ENCODE data around the gene NDRG3.
A peak's percentile ranks its signal among the peaks of the same experiment; 100 is the strongest.

The NDRG3 gene

DNA sequence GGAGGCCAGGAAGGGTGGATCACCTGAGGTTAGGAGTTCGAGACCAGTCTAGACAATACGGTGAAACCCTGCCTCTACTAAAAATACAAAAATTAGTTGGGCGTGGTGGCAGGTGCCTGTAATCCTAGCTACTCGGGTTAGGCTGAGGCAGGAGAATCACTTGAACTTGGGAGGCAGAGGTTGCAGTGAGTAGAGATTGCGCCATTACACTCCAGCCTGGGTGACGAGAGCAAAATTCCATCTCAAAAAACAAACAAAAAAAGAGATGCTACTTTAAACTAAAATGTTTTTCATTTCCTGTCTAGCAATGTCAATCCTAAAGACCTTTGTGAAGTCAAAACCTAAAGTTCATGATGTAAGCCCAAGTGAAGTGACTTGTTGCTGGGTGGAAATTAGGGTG, 14.8 kb upstream of the NDRG3 start:
- no peak overlapping the region for H3K9ac ChIP-seq (ENCODE audit: insufficient read length, low read depth)
- no peaks in the 10 kb centered on the region for H3K4me1 ChIP-seq (ENCODE audit: insufficient read depth, insufficient read length)
- TF ChIP-seq ZNF274 (IDR thresholded peaks at IDR 0.05; ENCODE audit: low read depth, low read length), result no peak
- TF ChIP-seq SUZ12 (IDR thresholded peaks at IDR 0.05; ENCODE audit: extremely low read depth, insufficient read depth, insufficient read length), result no peak
- TF ChIP-seq YY1 (IDR thresholded peaks at IDR 0.05; ENCODE audit: insufficient read depth, insufficient read length), result no peak
- no peak overlapping the region for H3K4me3 ChIP-seq (ENCODE audit: insufficient read length, low read depth)
- no peaks in the 10 kb centered on the region for H3K9me3 ChIP-seq (ENCODE audit: insufficient read depth, low read length)
- H3K36me3 ChIP-seq (ENCODE audit: insufficient read depth, insufficient read length, low read length), result peaks cover 60% of the 10 kb centered on the region
- no peak for DNase-seq (ENCODE audit: low read depth, low spot score)
- H3K27me3 ChIP-seq (ENCODE audit: insufficient read depth, insufficient read length), result no peaks in the 10 kb centered on the region

DNA sequence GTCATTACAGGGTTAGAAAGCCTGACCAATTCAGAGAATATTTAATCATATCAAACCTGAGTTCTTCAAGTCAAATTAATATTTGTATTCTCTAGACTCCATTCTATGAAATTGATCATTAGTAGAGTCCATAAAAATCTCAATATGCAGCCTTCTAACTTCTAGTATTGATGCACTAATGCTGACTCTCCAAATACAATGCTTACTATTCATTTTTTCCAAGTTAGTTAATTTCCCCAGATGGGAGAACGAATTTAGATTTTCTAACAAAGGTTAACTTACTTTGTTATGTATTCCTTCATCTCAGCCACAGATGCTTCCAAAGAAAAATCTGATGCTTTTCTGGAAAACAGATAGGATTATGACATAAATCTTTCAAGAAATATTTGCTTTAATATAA, 12.4 kb upstream of the NDRG3 start:
- H3K4me3 ChIP-seq (ENCODE audit: insufficient read length, low read depth), result no peak overlapping the region
- H3K4me1 ChIP-seq (ENCODE audit: insufficient read depth, insufficient read length), result no peaks in the 10 kb centered on the region
- no peak overlapping the region for H3K9ac ChIP-seq (ENCODE audit: insufficient read length, low read depth)
- TF ChIP-seq ZNF274 (IDR thresholded peaks at IDR 0.05; ENCODE audit: low read depth, low read length) (no peak), SUZ12 (IDR thresholded peaks at IDR 0.05; ENCODE audit: extremely low read depth, insufficient read depth, insufficient read length) (no peak), YY1 (IDR thresholded peaks at IDR 0.05; ENCODE audit: insufficient read depth, insufficient read length) (no peak)
- H3K27me3 ChIP-seq (ENCODE audit: insufficient read depth, insufficient read length), result no peaks in the 10 kb centered on the region
- no peaks in the 10 kb centered on the region for H3K9me3 ChIP-seq (ENCODE audit: insufficient read depth, low read length)
- DNase-seq (ENCODE audit: low read depth, low spot score), result no peak
- peaks cover 68% of the 10 kb centered on the region for H3K36me3 ChIP-seq (ENCODE audit: insufficient read depth, insufficient read length, low read length)

DNA sequence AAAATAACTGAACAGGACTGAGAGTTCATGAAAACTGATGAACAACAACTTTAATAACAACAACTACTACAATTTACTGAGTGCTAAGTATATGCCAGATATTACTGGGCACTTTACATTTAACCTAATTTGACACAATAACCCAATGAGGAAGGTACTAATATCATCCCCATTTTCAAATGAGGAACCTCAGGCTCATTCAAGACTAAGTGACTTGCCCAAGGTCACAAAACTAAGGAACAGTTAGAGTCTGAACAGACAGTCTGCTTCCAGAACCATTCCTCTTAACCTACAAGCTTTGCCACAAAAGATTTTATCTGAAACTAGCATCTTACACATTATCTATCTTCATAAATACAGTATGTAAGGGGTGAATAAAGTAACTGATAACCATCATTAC, 10.6 kb upstream of the NDRG3 start:
- H3K4me3 ChIP-seq (ENCODE audit: insufficient read length, low read depth), result no peak overlapping the region
- no peaks in the 10 kb centered on the region for H3K4me1 ChIP-seq (ENCODE audit: insufficient read depth, insufficient read length)
- H3K9me3 ChIP-seq (ENCODE audit: insufficient read depth, low read length), result no peaks in the 10 kb centered on the region
- H3K27me3 ChIP-seq (ENCODE audit: insufficient read depth, insufficient read length), result no peaks in the 10 kb centered on the region
- peaks cover 79% of the 10 kb centered on the region for H3K36me3 ChIP-seq (ENCODE audit: insufficient read depth, insufficient read length, low read length)
- no peak overlapping the region for H3K9ac ChIP-seq (ENCODE audit: insufficient read length, low read depth)
- DNase-seq (ENCODE audit: low read depth, low spot score), result no peak
- TF ChIP-seq SUZ12 (IDR thresholded peaks at IDR 0.05; ENCODE audit: extremely low read depth, insufficient read depth, insufficient read length), result no peak
- no peak for TF ChIP-seq ZNF274 (IDR thresholded peaks at IDR 0.05; ENCODE audit: low read depth, low read length)
- no peak for TF ChIP-seq YY1 (IDR thresholded peaks at IDR 0.05; ENCODE audit: insufficient read depth, insufficient read length)

DNA sequence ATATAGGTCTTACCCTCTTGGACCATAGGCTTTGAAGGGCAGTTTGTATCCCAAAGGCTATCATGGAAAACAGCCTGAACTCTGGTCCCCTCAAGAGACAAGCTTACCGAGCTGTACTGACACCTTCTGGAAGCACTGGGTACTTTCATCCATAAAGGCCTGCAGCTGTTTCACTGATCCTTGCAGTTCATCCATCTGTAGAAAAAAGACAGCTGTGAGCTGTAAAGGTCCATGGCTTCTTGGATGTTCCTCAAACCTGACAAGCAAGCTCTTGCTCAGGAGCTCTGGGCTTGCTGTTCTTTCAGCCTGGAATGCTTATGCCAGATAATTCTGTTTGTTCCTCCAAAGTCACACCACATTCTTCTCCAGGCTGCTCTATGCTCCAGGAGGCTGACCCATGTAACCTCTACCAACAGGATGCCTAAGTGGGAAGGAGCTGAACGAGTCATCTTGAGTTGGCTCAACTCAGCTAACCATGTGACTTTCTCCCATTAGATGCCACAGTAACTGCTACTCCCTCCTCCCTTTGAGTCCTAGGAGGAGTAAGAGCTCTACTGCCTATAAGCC, 8.8 kb upstream of the NDRG3 start:
- H3K4me1 ChIP-seq (ENCODE audit: insufficient read depth, insufficient read length), result no peaks in the 10 kb centered on the region
- no peak for TF ChIP-seq YY1 (IDR thresholded peaks at IDR 0.05; ENCODE audit: insufficient read depth, insufficient read length)
- no peak for TF ChIP-seq SUZ12 (IDR thresholded peaks at IDR 0.05; ENCODE audit: extremely low read depth, insufficient read depth, insufficient read length)
- no peak for TF ChIP-seq ZNF274 (IDR thresholded peaks at IDR 0.05; ENCODE audit: low read depth, low read length)
- peak; percentile 64 for DNase-seq (ENCODE audit: low read depth, low spot score)
- no peaks in the 10 kb centered on the region for H3K9me3 ChIP-seq (ENCODE audit: insufficient read depth, low read length)
- peaks cover 73% of the 10 kb centered on the region for H3K36me3 ChIP-seq (ENCODE audit: insufficient read depth, insufficient read length, low read length)
- no peak overlapping the region for H3K4me3 ChIP-seq (ENCODE audit: insufficient read length, low read depth)
- no peak overlapping the region for H3K9ac ChIP-seq (ENCODE audit: insufficient read length, low read depth)
- no peaks in the 10 kb centered on the region for H3K27me3 ChIP-seq (ENCODE audit: insufficient read depth, insufficient read length)

DNA sequence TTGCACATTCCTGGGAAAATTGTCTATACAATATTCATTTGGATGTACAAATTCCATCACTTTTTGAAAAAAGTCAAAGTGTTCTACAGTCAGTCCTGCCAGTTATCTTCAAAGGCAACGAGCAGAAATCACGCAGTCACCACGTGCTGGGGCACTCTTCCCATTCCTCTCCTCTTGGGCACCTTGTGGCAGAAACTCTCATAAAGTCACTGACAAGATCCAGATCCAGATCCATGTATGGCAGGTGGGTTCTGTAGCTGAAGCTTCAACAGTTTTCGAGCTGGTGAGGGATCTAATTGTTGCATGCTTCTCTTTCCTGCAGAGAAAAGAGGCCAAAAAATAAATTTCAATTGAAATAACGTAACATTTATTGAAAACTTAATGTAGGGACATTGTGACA, 6.7 kb upstream of the NDRG3 start:
- Histone ChIP-seq H3K4me3 (ENCODE audit: insufficient read length, low read depth) (no peak overlapping the region), H3K36me3 (ENCODE audit: insufficient read depth, insufficient read length, low read length) (peaks cover 63% of the 10 kb centered on the region), H3K4me1 (ENCODE audit: insufficient read depth, insufficient read length) (no peaks in the 10 kb centered on the region), H3K9ac (ENCODE audit: insufficient read length, low read depth) (no peak overlapping the region), H3K27me3 (ENCODE audit: insufficient read depth, insufficient read length) (no peaks in the 10 kb centered on the region), H3K9me3 (ENCODE audit: insufficient read depth, low read length) (no peaks in the 10 kb centered on the region)
- DNase-seq (ENCODE audit: low read depth, low spot score), result no peak
- TF ChIP-seq YY1 (IDR thresholded peaks at IDR 0.05; ENCODE audit: insufficient read depth, insufficient read length) (no peak), SUZ12 (IDR thresholded peaks at IDR 0.05; ENCODE audit: extremely low read depth, insufficient read depth, insufficient read length) (no peak), ZNF274 (IDR thresholded peaks at IDR 0.05; ENCODE audit: low read depth, low read length) (no peak)

DNA sequence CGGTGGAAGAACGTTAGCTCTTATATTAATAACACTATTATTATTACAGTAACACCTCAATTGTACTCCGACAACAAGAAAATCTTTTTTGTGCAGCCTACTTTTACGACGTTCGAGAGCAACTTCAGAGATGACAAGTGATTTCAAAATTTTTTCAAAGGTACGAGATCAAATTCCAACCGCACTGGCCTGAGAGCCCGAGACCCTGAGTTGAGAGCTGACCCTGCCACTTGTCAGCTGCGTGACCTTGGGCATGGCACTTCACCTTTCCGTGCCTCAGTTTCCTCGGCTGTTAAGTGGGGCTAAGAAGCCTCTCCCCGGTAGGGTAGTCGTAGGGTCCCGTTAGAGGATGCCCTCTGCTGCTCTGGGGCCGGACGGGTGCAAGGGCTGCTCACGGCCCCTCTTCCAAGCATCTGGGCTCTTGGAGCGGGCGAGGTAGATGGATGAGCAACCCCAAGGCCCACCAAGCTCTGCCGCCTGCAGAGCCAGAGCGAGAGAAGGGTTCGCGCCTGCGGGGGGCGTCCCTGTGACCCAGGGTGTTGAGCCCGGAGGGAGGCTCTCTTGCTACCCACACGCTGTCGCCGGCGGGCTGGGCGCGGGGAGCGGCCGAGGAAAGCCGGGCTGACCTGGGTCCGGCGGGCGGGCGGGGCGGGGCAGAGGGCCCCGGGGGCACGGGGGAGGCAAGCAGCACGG, 510 bp downstream of the NDRG3 start:
- Histone ChIP-seq H3K36me3 (ENCODE audit: insufficient read depth, insufficient read length, low read length) (peaks cover 1% of the 10 kb centered on the region), H3K4me1 (ENCODE audit: insufficient read depth, insufficient read length) (peaks cover 3% of the 10 kb centered on the region), H3K9ac (ENCODE audit: insufficient read length, low read depth) (peak overlapping the region; percentile 87), H3K27me3 (ENCODE audit: insufficient read depth, insufficient read length) (no peaks in the 10 kb centered on the region), H3K4me3 (ENCODE audit: insufficient read length, low read depth) (peak overlapping the region; percentile 74), H3K9me3 (ENCODE audit: insufficient read depth, low read length) (no peaks in the 10 kb centered on the region)
- DNase-seq (ENCODE audit: low read depth, low spot score), result no peak
- TF ChIP-seq SUZ12 (IDR thresholded peaks at IDR 0.05; ENCODE audit: extremely low read depth, insufficient read depth, insufficient read length) (no peak), YY1 (IDR thresholded peaks at IDR 0.05; ENCODE audit: insufficient read depth, insufficient read length) (no peak), ZNF274 (IDR thresholded peaks at IDR 0.05; ENCODE audit: low read depth, low read length) (no peak)

DNA sequence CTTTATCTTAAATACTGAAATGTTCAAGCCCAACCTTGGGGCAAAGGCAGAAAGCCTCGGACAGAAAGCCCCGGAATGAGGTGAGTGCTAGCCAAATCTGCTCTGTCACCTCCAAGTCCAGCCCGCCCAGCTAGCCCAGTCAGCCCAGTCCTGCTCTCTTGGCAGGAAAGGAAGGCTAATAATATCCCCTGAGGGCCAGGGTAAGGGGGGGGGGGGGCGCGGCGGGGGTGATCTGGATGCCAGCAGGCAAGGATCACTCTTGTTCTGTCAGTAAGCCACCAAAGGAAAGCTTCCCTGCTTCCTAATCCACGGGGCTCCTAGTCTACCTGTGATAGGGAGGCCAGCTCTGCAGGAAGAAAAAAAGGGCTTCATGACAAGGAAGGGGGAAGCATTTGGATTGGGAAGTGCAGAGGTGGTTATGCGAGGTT, 1.1 kb downstream of the NDRG3 start:
- no peak for DNase-seq (ENCODE audit: low read depth, low spot score)
- Histone ChIP-seq H3K9ac (ENCODE audit: insufficient read length, low read depth) (no peak overlapping the region), H3K4me1 (ENCODE audit: insufficient read depth, insufficient read length) (peaks cover 3% of the 10 kb centered on the region), H3K9me3 (ENCODE audit: insufficient read depth, low read length) (no peaks in the 10 kb centered on the region), H3K36me3 (ENCODE audit: insufficient read depth, insufficient read length, low read length) (no peaks in the 10 kb centered on the region), H3K4me3 (ENCODE audit: insufficient read length, low read depth) (peak overlapping the region; percentile 74), H3K27me3 (ENCODE audit: insufficient read depth, insufficient read length) (no peaks in the 10 kb centered on the region)
- TF ChIP-seq YY1 (IDR thresholded peaks at IDR 0.05; ENCODE audit: insufficient read depth, insufficient read length), result no peak
- no peak for TF ChIP-seq ZNF274 (IDR thresholded peaks at IDR 0.05; ENCODE audit: low read depth, low read length)
- no peak for TF ChIP-seq SUZ12 (IDR thresholded peaks at IDR 0.05; ENCODE audit: extremely low read depth, insufficient read depth, insufficient read length)

All from NT2/D1 (cell line).